Sigmoid colon (tissue), 4 donors: ENCODE results near the gene THAP6.

Experiments used
- CTCF ChIP-seq, 4 experiments: fragments of 450-650 bp in 3 of 4; fragments of 200-600 bp in 1 of 4; IDR thresholded peaks; one replicate each; pipeline ENCODE4 v1.5.1; 2016 to 2019; ENCODE audit warnings: antibody characterized with exemption in 4 of 4, mild to moderate bottlenecking in 3 of 4, moderate library complexity in 2 of 4
- EP300 ChIP-seq, 4 donors: sonication (generic); formaldehyde crosslinking; IDR thresholded peaks; one replicate each; pipeline ENCODE4 v1.6.1; 2017; ENCODE audit warnings: antibody characterized with exemption in 4 of 4
- POLR2AphosphoS5 ChIP-seq, 4 donors: sonication (generic); formaldehyde crosslinking; IDR thresholded peaks; one replicate each; pipeline ENCODE4 v1.6.1; 2017; ENCODE audit warnings: antibody characterized with exemption in 4 of 4

DNA sequence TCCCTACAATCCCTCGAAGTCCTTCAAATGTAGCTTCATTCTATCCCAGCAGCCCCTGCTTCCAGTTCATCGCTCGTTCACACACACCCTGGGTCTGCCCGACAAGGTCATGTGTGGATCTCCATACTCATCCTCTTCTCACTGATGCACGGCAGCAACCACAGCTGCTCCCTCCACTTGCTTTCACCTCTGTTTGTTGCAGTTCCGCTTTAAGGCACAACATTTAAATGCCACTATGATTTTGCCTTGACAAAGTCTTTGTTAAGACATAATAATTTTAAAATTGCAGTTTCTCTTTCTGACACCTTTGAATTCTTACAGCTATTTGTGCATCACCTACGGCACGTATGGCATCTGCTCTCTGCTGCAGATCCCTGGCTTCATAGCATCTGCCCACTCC lies 43.4 kb downstream of the THAP6 start:
- TF ChIP-seq CTCF (IDR thresholded peaks at IDR 0.05) (no peak), POLR2AphosphoS5 (IDR thresholded peaks at IDR 0.05) (no peak), EP300 (IDR thresholded peaks at IDR 0.05) (no peak)
